GM15510 (cell line): Measurements from ENCODE around the gene TGIF1.

Experiments
- POLR2A ChIP-seq: IDR thresholded peaks from 3 replicates; pipeline ENCODE4 v1.6.1; 2011; ENCODE audit warnings: borderline replicate concordance; ENCODE audit not compliant: insufficient read length; ENCODE audit errors: extremely low read depth

TGIF1 gene

GRCh38 chr18:3458952-3459853, 9.2 kb downstream of the TGIF1 start:
- no peak for TF ChIP-seq POLR2A

GRCh38 chr18:3460823-3461398, 10.9 kb downstream of the TGIF1 start:
- TF ChIP-seq POLR2A = no peak

GRCh38 chr18:3461704-3462103, 11.7 kb downstream of the TGIF1 start:
- TF ChIP-seq POLR2A = no peak

DNA sequence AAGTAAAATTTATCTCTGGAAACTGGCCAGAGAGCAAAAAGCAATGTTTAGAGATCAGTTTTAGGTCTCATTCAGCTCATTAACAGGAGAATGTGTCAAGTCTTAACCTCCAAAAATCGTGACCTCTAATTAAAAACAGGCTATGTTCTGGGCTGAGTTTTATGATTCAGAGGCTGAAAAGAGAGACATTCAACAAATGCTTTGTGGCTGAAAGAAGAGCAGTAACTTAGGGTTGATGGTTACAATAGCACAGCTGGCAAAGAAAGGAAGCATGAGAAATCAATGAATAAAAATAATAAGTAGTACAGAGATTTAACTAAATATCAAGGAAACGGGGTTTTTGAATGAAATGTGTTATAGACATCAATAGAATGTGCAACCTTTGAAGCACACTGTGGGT, 13.1 kb downstream of the TGIF1 start:
- TF ChIP-seq POLR2A = no peak

- TF ChIP-seq POLR2A = no peak
Measured at GRCh38 chr18:3466045-3466444, 16.1 kb downstream of the TGIF1 start.

DNA sequence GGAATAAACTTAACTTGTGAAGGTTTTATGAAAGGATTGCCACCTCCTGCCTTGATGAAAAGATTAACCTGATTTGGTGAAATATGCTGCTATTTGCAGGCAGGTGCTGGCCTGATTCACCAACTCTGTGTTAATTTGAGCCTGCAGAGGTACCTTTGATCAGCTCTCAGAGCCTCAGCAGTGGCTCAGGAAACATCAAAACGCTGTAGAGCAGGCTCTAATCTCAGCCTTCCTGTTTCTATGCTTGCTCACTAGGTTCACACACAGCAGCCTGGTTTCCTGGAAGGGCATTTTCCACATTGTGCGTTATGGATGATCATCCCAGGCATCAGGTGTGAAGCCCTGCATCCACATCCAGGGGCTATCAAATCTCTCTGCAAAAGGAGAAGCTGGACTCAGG, 16.9 kb downstream of the TGIF1 start:
- TF ChIP-seq POLR2A = no peak

DNA sequence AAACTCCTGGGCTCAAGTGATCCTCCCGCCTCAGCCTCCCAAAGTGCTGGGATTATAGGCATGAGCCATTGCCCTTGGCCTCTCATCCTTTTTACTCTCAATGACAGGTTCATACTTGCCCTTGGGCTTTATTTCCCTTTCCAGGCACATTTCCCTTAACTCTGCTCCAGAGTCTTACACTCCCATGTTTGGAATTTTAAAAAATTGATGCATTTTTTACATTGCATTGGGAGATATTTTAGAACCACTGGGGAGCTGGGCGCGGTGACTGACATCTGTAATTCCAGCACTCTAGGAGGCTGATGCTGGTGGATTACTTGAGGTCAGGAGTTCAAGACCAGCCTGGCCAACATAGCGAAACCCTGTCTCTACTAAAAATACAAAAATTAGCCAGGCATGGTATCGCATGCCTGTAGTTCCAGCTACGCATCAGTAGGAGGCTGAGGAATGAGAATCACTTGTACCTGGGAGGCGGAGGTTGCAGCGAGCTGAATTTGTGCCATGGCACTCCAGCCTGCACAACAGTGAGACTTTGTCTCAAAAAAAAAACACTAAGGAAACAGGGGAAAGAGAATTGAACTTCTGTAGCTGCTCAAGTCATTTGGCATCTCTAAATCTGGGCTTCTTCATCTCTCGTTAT, 18.2 kb downstream of the TGIF1 start:
- no peak for TF ChIP-seq POLR2A

DNA sequence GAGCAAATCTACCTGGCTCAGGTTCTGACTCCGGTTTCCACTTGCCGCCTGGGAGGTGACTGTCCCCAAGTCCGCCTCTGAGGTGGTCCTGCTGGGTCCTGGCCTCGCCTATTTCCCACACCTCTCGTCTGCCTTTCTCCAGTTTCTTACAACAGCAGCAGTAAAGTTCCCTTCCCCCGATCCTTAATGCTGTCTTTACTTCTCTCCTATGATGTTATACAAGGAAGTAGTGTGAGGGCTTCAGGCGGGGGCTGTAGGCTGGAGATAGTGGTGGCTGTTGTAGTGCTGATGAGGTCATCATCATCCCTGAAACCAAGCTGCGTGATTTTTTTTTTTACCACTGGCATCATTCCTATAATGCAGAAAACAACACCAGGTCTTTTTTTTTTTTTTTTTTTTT, 18.9 kb downstream of the TGIF1 start:
- no peak for TF ChIP-seq POLR2A

GRCh38 chr18:3471141-3471648, 21.2 kb downstream of the TGIF1 start:
- TF ChIP-seq POLR2A = no peak

DNA sequence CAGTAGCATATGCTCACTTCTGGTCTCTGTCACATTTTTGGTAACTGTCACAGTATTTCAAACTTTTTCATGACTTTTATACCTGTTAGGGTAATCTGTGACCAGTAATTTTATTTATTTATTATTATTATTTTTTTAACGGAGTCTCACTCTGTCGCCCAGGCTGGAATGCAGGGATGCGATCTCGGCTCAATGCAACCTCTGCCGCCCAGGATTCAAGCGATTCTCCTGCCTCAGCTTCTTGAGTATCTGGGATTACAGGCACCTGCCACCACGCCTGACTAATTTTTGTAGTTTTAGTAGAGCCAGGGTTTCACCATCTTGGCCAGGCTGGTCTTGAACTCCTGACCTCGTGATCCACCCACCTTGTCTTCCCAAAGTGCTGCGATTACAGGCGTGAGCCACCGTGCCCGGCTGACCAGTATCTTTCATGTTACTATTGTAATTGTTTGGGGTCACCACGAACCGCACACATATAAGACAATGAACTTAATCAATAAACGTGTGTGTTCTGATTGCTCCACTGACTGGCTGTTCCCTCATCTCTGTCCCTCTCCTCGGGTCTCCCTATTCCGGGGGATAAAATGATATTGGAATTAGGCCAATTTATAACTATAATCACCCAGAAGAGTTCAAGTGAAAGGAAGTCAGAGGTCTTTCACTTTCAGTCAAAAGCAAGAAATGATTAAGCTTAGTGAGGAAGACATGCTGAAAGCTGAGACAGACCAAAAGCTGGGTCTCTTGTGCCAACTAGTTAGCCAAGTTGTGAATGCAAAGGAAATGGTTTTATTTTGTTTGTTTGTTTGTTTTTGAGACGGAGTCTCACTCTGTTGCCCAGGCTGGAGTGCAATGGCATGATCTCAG, 22.9 kb downstream of the TGIF1 start:
- no peak for TF ChIP-seq POLR2A

DNA sequence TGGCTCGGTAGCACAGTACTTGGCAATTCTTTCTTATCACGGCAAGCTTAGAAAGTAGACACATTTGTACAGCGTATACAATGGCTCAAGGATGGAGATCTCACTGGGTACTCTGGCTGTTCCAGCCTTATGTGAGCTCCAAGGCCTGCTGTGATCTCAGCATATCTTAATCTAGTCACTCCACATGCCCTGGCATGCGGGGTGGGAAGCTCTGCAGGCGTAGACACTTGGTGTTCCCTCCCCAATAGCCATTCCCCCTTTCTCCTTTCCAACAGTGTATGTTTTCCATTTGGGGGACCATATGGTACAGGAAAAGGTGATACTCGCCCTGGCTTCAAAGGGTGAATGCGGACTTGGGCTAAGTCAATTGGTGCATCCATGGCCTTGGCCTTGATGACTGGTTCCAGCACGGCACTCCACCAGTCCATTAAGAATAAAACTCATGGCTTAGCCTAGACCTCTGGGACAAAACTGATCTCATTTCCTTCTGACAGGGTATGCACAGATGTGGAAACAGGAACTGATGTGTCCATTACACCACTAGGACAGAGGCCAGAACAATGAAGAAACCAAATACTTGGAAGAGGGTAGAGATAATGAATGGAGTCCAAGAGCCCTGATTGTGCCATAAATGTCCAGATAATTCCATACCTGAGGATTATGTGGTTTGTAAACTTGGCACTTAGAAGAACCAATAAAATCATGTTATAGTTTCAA, 28.4 kb downstream of the TGIF1 start:
- TF ChIP-seq POLR2A = no peak

DNA sequence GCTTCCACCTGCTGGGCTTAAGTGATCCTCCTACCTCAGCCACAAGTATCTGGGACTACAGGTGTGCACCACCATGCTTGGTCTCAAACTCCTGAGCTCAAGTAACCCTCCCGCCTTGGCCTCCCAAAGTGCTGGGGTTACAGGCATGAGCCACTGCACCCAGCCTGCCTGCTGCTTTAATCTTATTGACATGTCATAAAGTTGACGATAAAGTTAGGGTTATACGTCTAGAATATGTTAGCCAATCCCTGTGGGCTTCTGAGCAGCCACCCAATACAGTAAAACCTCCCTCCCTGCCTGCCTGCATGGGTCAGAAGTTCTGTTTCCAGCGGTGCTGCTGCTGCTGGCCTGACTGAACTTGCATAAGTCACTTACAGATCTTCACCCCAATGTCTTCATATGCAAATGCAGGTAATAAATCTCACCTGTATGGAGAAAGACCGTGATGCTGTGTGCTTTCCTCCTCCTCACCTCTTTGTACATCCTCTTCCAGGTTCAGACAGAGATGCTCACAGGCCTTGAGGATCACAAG, 30.1 kb downstream of the TGIF1 start:
- TF ChIP-seq POLR2A = no peak

DNA sequence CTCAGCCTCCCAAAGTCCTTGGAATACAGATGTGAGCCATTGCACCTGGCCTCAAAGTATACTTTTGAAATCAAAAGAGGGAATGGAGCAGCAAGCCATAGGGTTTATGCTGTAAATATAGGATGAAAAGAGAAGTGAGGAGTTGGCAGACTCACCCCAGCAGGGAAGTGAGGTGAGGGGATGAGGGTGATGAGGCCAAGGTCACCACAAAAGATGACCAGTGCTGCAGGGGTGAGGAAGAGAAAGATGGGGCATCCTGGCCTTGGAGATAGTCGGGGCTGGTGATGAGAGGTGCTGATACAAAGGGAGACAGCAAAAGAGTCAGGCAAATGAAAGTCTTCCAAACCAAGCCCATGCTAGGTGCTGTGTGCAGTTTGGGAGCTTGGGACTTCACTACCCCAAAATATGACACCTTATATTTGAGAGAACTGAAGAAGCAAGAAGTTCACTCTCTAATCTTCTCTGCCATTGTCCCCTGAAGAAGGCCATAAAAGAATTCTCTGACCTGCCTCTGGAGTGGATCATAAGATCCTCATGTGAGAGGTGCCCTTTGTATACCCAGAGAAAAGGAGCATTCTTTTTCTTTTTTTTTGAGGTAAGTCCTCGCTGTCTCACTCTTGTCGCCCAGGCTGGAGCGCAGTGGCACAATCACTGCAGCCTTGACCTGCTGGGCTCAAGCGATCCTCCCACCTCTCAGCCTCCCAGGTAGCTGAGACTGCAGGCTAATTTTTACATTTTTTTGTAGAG, 31.0 kb downstream of the TGIF1 start:
- TF ChIP-seq POLR2A = no peak

- no peak for TF ChIP-seq POLR2A
Measured at GRCh38 chr18:3481696-3482210, 31.8 kb downstream of the TGIF1 start.

GRCh38 chr18:3482258-3482657, 32.3 kb downstream of the TGIF1 start:
- no peak for TF ChIP-seq POLR2A
